Fibroblast of lung (primary cell): ENCODE measurements around the gene KMT2A.

Source experiments
- EZH2 ChIP-seq: IDR thresholded peaks from 2 replicates; pipeline ENCODE4 v1.5.1; 2012; ENCODE audit warnings: low read length, control low read depth, mild to moderate bottlenecking; ENCODE audit errors: missing control alignments
- TF ChIP-seq, protein P1 (sequence below), 2 donors: IDR thresholded peaks in 1 of 2; conservative IDR thresholded peaks in 1 of 2; 1 replicate in 1 of 2; 2 replicates in 1 of 2; pipeline ENCODE4 v1.5.1; 2011 to 2012; ENCODE audit warnings: low read length in 2 of 2, control low read depth in 1 of 2, inconsistent platforms in 1 of 2, low read depth in 1 of 2, mild to moderate bottlenecking in 1 of 2

DNA sequence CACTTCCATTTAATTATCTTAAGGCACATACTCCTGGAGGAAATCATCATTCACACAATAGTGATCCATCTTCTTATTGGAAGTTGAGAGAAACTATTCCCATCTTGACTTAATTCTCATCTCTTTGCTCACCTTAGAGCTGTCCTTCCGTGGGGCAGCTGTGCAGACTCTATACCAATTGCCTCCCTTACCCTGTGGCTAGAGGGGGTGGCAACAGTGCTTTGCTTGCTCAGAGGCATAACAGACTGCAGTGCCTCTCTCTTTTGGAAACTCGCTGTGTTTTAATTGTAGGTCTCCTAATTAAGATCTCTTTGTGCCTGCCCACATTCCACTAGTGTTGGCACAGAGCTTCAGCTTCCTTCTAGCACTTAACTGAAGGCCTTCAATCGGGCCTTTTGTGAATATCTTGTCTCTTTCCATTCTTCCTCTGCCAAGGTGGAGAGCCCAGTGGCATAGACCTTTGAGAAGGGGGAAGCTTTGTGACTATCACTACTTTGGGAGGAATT, 5.5 kb downstream of the KMT2A start:
- TF ChIP-seq, protein P1, sequence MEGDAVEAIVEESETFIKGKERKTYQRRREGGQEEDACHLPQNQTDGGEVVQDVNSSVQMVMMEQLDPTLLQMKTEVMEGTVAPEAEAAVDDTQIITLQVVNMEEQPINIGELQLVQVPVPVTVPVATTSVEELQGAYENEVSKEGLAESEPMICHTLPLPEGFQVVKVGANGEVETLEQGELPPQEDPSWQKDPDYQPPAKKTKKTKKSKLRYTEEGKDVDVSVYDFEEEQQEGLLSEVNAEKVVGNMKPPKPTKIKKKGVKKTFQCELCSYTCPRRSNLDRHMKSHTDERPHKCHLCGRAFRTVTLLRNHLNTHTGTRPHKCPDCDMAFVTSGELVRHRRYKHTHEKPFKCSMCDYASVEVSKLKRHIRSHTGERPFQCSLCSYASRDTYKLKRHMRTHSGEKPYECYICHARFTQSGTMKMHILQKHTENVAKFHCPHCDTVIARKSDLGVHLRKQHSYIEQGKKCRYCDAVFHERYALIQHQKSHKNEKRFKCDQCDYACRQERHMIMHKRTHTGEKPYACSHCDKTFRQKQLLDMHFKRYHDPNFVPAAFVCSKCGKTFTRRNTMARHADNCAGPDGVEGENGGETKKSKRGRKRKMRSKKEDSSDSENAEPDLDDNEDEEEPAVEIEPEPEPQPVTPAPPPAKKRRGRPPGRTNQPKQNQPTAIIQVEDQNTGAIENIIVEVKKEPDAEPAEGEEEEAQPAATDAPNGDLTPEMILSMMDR (conservative IDR thresholded peaks at IDR 0.05 in 1 of 2, IDR thresholded peaks at IDR 0.05 in 1 of 2; ENCODE audit: low read depth in 1 of 2, low read length in 2 of 2), result no peak
- no peak for TF ChIP-seq EZH2
